OCI-LY7 (cell line): ENCODE data around the gene DISC1. TPM values are rescaled to one million over a fixed set of nuclear protein-coding genes. Genes with fewer than 3 reads are reported as not detected.

Source experiments
- BruUV-seq: library from RNA; stranded (reverse); fragments of 400-500 nt; replicated peaks from 2 replicates; lab custom pipeline; 2021; lab: Mats Ljungman, UMichigan
- CTCF ChIA-PET: fragments of 300-600 bp; sonication (Branson Sonifier 250); formaldehyde crosslinking; loops from one replicate; lab custom pipeline; 2022; ENCODE audit warnings: antibody characterized with exemption; ENCODE audit not compliant: unreplicated experiment; lab: Charles Lee
- POLR2A ChIA-PET: fragments of 300-600 bp; sonication (Branson Sonifier 250); formaldehyde crosslinking; loops from one replicate; lab custom pipeline; 2022; ENCODE audit warnings: antibody characterized with exemption; lab: Charles Lee
- DNase-seq: peaks from one replicate; pipeline ENCODE4 v3.0.0-alpha.2; 2015; ENCODE audit warnings: low spot score
- H2AFZ ChIP-seq: fragments of 200-600 bp; sonication (generic), shearing (Covaris generic); 2 replicates; pipeline ENCODE4 v1.6.1; 2014; ENCODE audit warnings: mild to moderate bottlenecking, antibody characterized with exemption, low read length, moderate library complexity
- H3K27ac ChIP-seq: fragments of 200-600 bp; sonication (generic); 2 replicates; pipeline ENCODE4 v1.5.1; 2014; ENCODE audit warnings: mixed run types, low read depth, mild to moderate bottlenecking, moderate library complexity, low read length, inconsistent platforms; ENCODE audit not compliant: poor library complexity, severe bottlenecking
- H3K36me3 ChIP-seq: fragments of 200-600 bp; sonication (generic); 2 replicates; pipeline ENCODE4 v1.6.1; 2014; ENCODE audit warnings: mild to moderate bottlenecking, antibody characterized with exemption, low read length, moderate library complexity, mixed read lengths; ENCODE audit not compliant: insufficient read depth
- H3K4me1 ChIP-seq: fragments of 200-600 bp; sonication (generic); 2 replicates; pipeline ENCODE4 v1.5.1; 2014; ENCODE audit warnings: mild to moderate bottlenecking, low read length; ENCODE audit not compliant: insufficient read depth, poor library complexity, severe bottlenecking
- H3K4me2 ChIP-seq: fragments of 200-600 bp; sonication (generic); 2 replicates; pipeline ENCODE4 v1.6.1; 2014; ENCODE audit warnings: mild to moderate bottlenecking, low read length
- H3K4me3 ChIP-seq: fragments of 200-600 bp; sonication (generic); 2 replicates; pipeline ENCODE4 v1.5.1; 2014; ENCODE audit warnings: mild to moderate bottlenecking, low read depth, low read length; ENCODE audit not compliant: poor library complexity, severe bottlenecking
- H3K79me2 ChIP-seq: fragments of 200-600 bp; sonication (generic); 2 replicates; pipeline ENCODE4 v1.6.1; 2016; ENCODE audit warnings: low read depth, mild to moderate bottlenecking, low read length, moderate library complexity, mixed read lengths; ENCODE audit not compliant: insufficient read depth
- H3K9me2 ChIP-seq: fragments of 200-600 bp; sonication (generic); 2 replicates; pipeline ENCODE4 v1.6.1; 2016; ENCODE audit warnings: mild to moderate bottlenecking, low read length, mixed read lengths; ENCODE audit not compliant: insufficient read depth
- H3K9me3 ChIP-seq: fragments of 200-600 bp; sonication (generic); 2 replicates; pipeline ENCODE4 v1.6.1; 2014; ENCODE audit warnings: mild to moderate bottlenecking, mixed run types, low read length, mixed read lengths
- H4K20me1 ChIP-seq: fragments of 200-600 bp; sonication (generic); 2 replicates; pipeline ENCODE4 v1.6.1; 2014; ENCODE audit warnings: mild to moderate bottlenecking, antibody characterized with exemption, low read length, moderate library complexity, mixed read lengths; ENCODE audit not compliant: insufficient read depth
- CTCF ChIP-seq: fragments of 200-600 bp; sonication (generic); conservative IDR thresholded peaks from 2 replicates; pipeline ENCODE4 v1.5.1; 2014; ENCODE audit warnings: mild to moderate bottlenecking, antibody characterized with exemption, low read length, moderate library complexity, mixed read lengths
- EZH2phosphoT487 ChIP-seq: fragments of 200-600 bp; sonication (generic); IDR thresholded peaks from 2 replicates; pipeline ENCODE4 v1.6.1; 2018; ENCODE audit warnings: low read depth, borderline replicate concordance, mild to moderate bottlenecking, mixed run types, antibody characterized with exemption, low read length, moderate library complexity, mixed read lengths
- intact Hi-C: fragments of 100-400 bp; cut with micrococcal nuclease; formaldehyde crosslinking; loops from one replicate; pipeline ENCODE4 v1.10.0; 2022; ENCODE audit not compliant: unreplicated experiment
- total RNA-seq, 2 experiments: library from RNA; depleted of rRNA in 1 of 2; stranded (reverse); fragments of >200 nt in 1 of 2; shearing (Covaris generic) in 1 of 2; gene quantifications; 2 replicates each; pipeline ENCODE4 v1.2.3, GENCODE V29; 2014 to 2022

DISC1 gene
- total RNA-seq, 2 experiments from 2014 or later, result 0.91 TPM; not detected in 1

GRCh38 chr1:231719485-231720183 is 93.0 kb downstream of the DISC1 start:
- no peaks in the 10 kb centered on the region for H3K79me2 ChIP-seq
- BruUV-seq, result no TSS peak
- TF ChIP-seq EZH2phosphoT487 (no peak), CTCF (no peak)
- no peak overlapping the region for H3K4me3 ChIP-seq
- H3K27ac ChIP-seq, result no peak overlapping the region
- no peaks in the 10 kb centered on the region for H3K9me3 ChIP-seq
- POLR2A ChIA-PET, result interaction anchor here (0.5 to 0.9 kb wide), 2 partner anchors 44 to 710 kb away, joined by 3 read pairs; no protein-coding TSS in a partner anchor
- H3K36me3 ChIP-seq, result no peaks in the 10 kb centered on the region
- H2AFZ ChIP-seq, result no peak overlapping the region
- H3K4me2 ChIP-seq, result no peak overlapping the region
- DNase-seq, result no peak
- H4K20me1 ChIP-seq, result no peaks in the 10 kb centered on the region
- H3K4me1 ChIP-seq, result no peaks in the 10 kb centered on the region
- intact Hi-C loops, result no loop called here
- CTCF ChIA-PET, result no interaction called here
- H3K9me2 ChIP-seq, result no peaks in the 10 kb centered on the region

- no peaks in the 10 kb centered on the region for H3K36me3 ChIP-seq
- H2AFZ ChIP-seq, result no peak overlapping the region
- no peak overlapping the region for H3K27ac ChIP-seq
- H3K4me1 ChIP-seq, result no peaks in the 10 kb centered on the region
- H3K4me2 ChIP-seq, result no peak overlapping the region
- ChIA-PET POLR2A (interaction anchor here (0.6 to 1.5 kb wide), 3 partner anchors 12 to 1703 kb away, joined by 3 to 5 read pairs (median 3); no protein-coding TSS in a partner anchor), CTCF (no interaction called here)
- H3K9me3 ChIP-seq, result no peaks in the 10 kb centered on the region
- TF ChIP-seq EZH2phosphoT487 (no peak), CTCF (no peak)
- no peaks in the 10 kb centered on the region for H4K20me1 ChIP-seq
- H3K9me2 ChIP-seq, result no peaks in the 10 kb centered on the region
- intact Hi-C loops, result no loop called here
- H3K4me3 ChIP-seq, result no peak overlapping the region
- BruUV-seq, result no TSS peak
- no peaks in the 10 kb centered on the region for H3K79me2 ChIP-seq
- DNase-seq, result no peak
Observed at GRCh38 chr1:231720652-231721325, 94.2 kb downstream of the DISC1 start.
